ENCODE data around the gene MSI2. TPM values are rescaled to one million over a fixed set of nuclear protein-coding genes. Genes with fewer than 3 reads are reported as not detected.

The MSI2 gene
- total and polyA plus RNA-seq, 2 donors (not counting 1 experiment from before 2014, with no cell fraction given): 16.1 to 196 TPM

- intact Hi-C loops (cut with micrococcal nuclease): no loop called here
- H3K9me3 ChIP-seq (ENCODE audit: control extremely low read depth in 1 of 3, control insufficient read depth in 2 of 3, insufficient read depth in 1 of 3, low read length in 2 of 3): no peaks in the 10 kb centered on the region
- no peak overlapping the region for H3K27ac Mint-ChIP-seq
These were observed 250.4 kb downstream of the MSI2 start for GRCh38 chr17:57506774-57507127.

GRCh38 chr17:57507828-57508227 lies 251.5 kb downstream of the MSI2 start:
- Histone ChIP-seq H3K4me2 (replicated peaks; ENCODE audit: low read depth, low read length, poor library complexity, severe bottlenecking) (no peak overlapping the region), H3K9ac (ENCODE audit: low read length) (no peak overlapping the region), H4K20me1 (ENCODE audit: control insufficient read depth, insufficient read depth, low read length, poor library complexity, severe bottlenecking) (peaks cover 16% of the 10 kb centered on the region), H3K9me3 (ENCODE audit: control extremely low read depth in 1 of 3, control insufficient read depth in 2 of 3, insufficient read depth in 1 of 3, low read length in 2 of 3) (no peaks in the 10 kb centered on the region), H3K79me2 (ENCODE audit: control insufficient read depth, insufficient read depth, low read length) (peaks cover 81% of the 10 kb centered on the region), H3K27me3 (replicated peaks in 1 of 4; ENCODE audit: control extremely low read depth in 1 of 4, control insufficient read depth in 3 of 4, insufficient read depth in 4 of 4, low read length in 3 of 4) (no peaks in the 10 kb centered on the region), H3K4me3 (ENCODE audit: control extremely low read depth in 1 of 5, extremely low read depth in 1 of 5, insufficient read depth in 1 of 5, low read depth in 2 of 5, low read length in 4 of 5) (no peak overlapping the region), H3K4me1 (ENCODE audit: control insufficient read depth in 2 of 2, insufficient read depth in 2 of 2, low read length in 2 of 2) (peaks cover 4 to 10% of the 10 kb centered on the region in 2 donors), H3K27ac (ENCODE audit: low read length in 2 of 2) (no peak overlapping the region), H2AFZ (ENCODE audit: insufficient read depth, low read depth, low read length, poor library complexity, severe bottlenecking) (no peak overlapping the region), H3K36me3 (replicated peaks in 1 of 2; ENCODE audit: control extremely low read depth in 1 of 2, control insufficient read depth in 1 of 2, extremely low read depth in 1 of 2, insufficient read depth in 2 of 2, low read length in 1 of 2) (no peaks in the 10 kb centered on the region)
- no peak for DNase-seq
- Mint-ChIP-seq H3K9me3 (ENCODE audit: insufficient read depth) (no peaks in the 10 kb centered on the region), H3K4me1 (peaks cover 29% of the 10 kb centered on the region), H3K27ac (no peak overlapping the region), H3K27me3 (no peaks in the 10 kb centered on the region), H3K4me3 (no peak overlapping the region)
- 84% methylated on average over 4 of the region's 8 CpGs for WGBS (ENCODE audit: insufficient coverage)
- ChIA-PET POLR2A (no interaction called here), CTCF (interaction anchor here (0.9 kb wide), 1 partner anchor 265 kb away, joined by 3 read pairs; no protein-coding TSS in a partner anchor)
- intact Hi-C loops (cut with micrococcal nuclease): no loop called here
- ATAC-seq (ENCODE audit: low read depth): no peak
- no peak for TF ChIP-seq EZH2 (IDR thresholded peaks at IDR 0.05; ENCODE audit: borderline replicate concordance, insufficient read depth, low read depth, low read length, poor library complexity, severe bottlenecking)
- TF ChIP-seq CTCF (IDR thresholded peaks at IDR 0.05): no peak

More at GRCh38 chr17:57506774-57507127, 250.4 kb downstream of the MSI2 start:
- no peaks in the 10 kb centered on the region for H3K9me3 Mint-ChIP-seq (ENCODE audit: insufficient read depth)
- Histone ChIP-seq H3K27me3 (replicated peaks in 1 of 4; ENCODE audit: control extremely low read depth in 1 of 4, control insufficient read depth in 3 of 4, insufficient read depth in 4 of 4, low read length in 3 of 4) (no peaks in the 10 kb centered on the region), H4K20me1 (ENCODE audit: control insufficient read depth, insufficient read depth, low read length, poor library complexity, severe bottlenecking) (peaks cover 21% of the 10 kb centered on the region), H2AFZ (ENCODE audit: insufficient read depth, low read depth, low read length, poor library complexity, severe bottlenecking) (no peak overlapping the region), H3K4me3 (ENCODE audit: control extremely low read depth in 1 of 5, extremely low read depth in 1 of 5, insufficient read depth in 1 of 5, low read depth in 2 of 5, low read length in 4 of 5) (no peak overlapping the region), H3K4me1 (ENCODE audit: control insufficient read depth in 2 of 2, insufficient read depth in 2 of 2, low read length in 2 of 2) (peaks cover 4 to 10% of the 10 kb centered on the region in 2 donors), H3K36me3 (replicated peaks in 1 of 2; ENCODE audit: control extremely low read depth in 1 of 2, control insufficient read depth in 1 of 2, extremely low read depth in 1 of 2, insufficient read depth in 2 of 2, low read length in 1 of 2) (no peaks in the 10 kb centered on the region), H3K9ac (ENCODE audit: low read length) (no peak overlapping the region), H3K27ac (ENCODE audit: low read length in 2 of 2) (no peak overlapping the region), H3K4me2 (replicated peaks; ENCODE audit: low read depth, low read length, poor library complexity, severe bottlenecking) (no peak overlapping the region), H3K79me2 (ENCODE audit: control insufficient read depth, insufficient read depth, low read length) (peaks cover 84% of the 10 kb centered on the region)
- DNase-seq (no peak), ATAC-seq (ENCODE audit: low read depth) (no peak)
- H3K4me1 Mint-ChIP-seq: peaks cover 29% of the 10 kb centered on the region
- H3K4me3 Mint-ChIP-seq: no peak overlapping the region
- no peaks in the 10 kb centered on the region for H3K27me3 Mint-ChIP-seq
- TF ChIP-seq EZH2 (IDR thresholded peaks at IDR 0.05; ENCODE audit: borderline replicate concordance, insufficient read depth, low read depth, low read length, poor library complexity, severe bottlenecking) (no peak), CTCF (IDR thresholded peaks at IDR 0.05) (no peak)
- ChIA-PET POLR2A (interaction anchor here (0.7 kb wide), 1 partner anchor 32 kb away, joined by 5 read pairs; no protein-coding TSS in a partner anchor), CTCF (interaction anchor here (1.1 to 1.3 kb wide), 2 partner anchors 147 to 166 kb away, joined by 3 to 4 read pairs; no protein-coding TSS in a partner anchor)
- WGBS (ENCODE audit: insufficient coverage): no CpG with 5 or more reads among the region's 1 CpG

All from B cell (primary cell).